GM19240 (cell line): Measurements from ENCODE around the gene PML.

Source experiments
- DNase-seq: peaks from one replicate; pipeline ENCODE4 v3.0.0; 2011; ENCODE audit warnings: low spot score; ENCODE audit not compliant: insufficient read length

PML gene

GRCh38 chr15:74007820-74008371, 13.4 kb downstream of the PML start:
- no peak for DNase-seq

- no peak for DNase-seq
Observed at GRCh38 chr15:74008901-74009300, 14.4 kb downstream of the PML start.

DNA sequence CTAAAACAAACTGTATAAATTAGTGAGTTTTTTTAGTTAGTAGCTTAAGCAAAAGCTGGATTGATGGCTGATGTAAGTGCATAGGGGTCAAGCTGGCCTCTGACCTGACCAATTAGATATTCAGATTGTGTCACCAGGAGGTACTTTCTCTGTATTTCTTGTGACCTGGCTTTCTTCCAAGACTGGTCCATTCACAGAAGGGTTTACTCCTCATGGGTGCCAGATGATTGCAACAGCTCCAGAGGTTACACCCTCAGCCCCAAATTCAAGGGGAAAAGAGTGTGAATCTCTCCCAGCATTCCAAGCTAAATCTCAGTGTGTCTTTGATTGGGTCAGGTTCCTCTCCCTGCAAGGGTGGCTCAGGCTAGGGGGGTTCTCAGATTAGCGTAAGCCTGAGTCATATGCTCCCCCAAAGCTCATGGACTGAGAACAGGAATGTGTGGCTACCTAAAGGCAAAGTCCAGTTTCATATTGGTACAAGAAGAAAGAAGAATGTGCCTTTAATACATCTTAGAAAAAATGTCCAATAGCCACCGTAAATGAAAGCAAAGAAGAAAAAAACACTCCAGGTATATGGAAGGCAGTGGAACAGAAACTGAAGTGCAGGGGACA, 16.5 kb downstream of the PML start:
- DNase-seq = no peak

DNA sequence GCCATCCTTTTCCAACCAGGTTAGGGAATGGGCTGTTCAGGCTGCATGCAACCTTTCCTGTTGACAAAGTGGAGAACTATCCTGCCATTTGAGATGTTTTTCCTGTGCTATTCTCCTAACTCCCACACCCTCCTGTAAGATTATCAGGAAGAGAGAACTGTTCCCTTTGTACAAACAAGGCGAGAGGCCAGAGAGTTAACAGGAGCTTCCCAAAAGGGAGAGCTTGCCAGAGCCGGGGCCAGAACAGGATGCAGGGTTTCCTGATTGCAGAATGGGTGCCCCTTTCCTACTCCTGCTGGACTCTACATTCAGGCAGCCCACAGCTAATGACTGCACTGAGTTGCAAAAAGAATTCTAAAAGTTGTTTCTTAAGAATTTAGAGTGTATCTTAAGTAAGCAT, 17.1 kb downstream of the PML start:
- no peak for DNase-seq

- DNase-seq = no peak
Observed at GRCh38 chr15:74013374-74013894, 18.9 kb downstream of the PML start.

DNA sequence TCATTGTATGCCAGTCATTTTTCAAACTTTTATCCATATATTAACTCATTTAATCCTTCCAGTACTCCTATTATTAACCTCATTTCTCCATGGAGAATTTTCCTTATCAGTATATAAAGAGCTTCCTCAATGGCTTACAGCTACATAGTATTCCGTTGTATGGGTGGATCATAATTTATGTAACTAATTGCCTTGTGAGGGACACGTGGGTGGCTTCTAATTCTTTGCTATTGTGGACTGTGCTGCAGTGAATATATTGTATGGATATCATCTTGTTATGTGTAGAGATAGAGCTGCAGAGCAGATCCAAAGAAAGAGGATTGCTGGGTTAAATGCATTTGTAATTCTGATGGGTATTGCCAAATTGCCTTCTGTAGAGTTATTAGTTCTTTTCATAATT, 25.2 kb downstream of the PML start:
- DNase-seq = no peak

DNA sequence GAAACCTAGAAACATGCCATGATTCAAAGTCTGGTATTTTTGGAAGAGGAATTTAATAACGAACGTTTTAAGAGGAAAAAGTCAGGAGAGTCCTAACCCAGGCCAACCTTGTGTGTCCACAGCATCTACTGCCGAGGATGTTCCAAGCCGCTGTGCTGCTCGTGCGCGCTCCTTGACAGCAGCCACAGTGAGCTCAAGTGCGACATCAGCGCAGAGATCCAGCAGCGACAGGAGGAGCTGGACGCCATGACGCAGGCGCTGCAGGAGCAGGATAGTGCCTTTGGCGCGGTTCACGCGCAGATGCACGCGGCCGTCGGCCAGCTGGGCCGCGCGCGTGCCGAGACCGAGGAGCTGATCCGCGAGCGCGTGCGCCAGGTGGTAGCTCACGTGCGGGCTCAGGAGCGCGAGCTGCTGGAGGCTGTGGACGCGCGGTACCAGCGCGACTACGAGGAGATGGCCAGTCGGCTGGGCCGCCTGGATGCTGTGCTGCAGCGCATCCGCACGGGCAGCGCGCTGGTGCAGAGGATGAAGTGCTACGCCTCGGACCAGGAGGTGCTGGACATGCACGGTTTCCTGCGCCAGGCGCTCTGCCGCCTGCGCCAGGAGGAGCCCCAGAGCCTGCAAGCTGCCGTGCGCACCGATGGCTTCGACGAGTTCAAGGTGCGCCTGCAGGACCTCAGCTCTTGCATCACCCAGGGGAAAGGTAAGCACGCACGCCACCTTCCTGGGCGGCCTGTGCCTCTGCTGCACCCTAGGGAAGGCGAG, 28.4 kb downstream of the PML start:
- no peak for DNase-seq

GRCh38 chr15:74024687-74025086, 30.2 kb downstream of the PML start:
- DNase-seq = no peak

DNA sequence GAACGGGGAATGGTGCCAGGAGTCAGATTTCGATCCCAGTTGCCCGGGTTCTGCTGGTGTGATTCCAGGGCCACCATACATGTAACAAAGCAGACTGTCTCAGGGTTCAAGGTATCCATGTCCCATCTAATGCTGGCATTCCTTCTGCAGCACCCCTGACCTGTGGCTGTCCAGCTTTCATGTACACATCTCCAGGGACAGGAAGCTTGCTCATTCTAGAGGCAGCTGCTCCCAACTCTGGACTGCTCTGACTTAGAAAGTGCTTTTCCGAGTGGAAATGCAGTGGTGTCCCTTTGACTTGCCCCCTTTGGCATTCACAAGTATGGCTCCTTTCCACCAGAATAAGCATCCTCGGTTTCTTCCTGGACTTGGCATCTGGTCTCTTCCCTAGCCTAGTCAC, 30.9 kb downstream of the PML start:
- no peak for DNase-seq

DNA sequence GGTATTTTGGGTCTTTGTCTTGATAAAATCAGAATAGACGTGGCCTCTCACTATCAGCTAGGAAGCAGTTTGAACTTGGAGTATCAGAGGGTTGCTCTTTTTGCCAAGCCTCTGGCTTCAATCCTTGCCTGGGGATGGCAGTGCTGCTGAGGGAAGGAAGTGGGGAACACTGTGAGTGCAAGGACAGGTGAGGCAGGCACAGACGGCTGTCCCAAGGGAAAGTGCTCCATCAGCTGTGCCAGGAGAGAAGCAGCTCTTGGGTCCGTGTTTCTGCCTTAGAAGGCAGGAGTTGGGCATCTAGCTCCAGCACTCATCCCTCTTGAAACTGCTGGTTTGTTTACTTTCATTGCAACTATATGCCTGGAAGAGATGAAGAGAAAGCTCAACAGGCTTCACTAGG, 33.2 kb downstream of the PML start:
- DNase-seq = no peak

- no peak for DNase-seq
Observed at GRCh38 chr15:74028646-74029045, 34.1 kb downstream of the PML start.

DNA sequence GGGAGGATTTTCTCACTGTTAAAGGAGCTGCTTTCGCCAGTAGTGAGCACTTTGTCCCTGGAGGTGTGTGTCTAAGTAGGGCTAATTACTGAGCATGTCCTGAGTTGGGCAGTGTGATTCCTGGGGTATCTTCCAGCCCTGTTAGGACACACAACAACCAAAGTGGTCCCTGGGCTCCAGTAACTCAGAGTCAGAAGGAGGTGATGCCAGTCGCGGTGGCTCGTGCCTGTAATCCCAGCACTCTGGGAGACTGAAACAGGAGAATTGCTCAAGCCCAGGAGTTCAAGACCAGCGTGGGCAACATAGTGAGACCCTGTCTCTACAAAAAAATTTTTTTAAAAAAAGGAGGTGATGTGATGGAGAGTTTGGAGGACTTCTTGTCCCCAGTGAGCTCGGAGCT, 37.5 kb downstream of the PML start:
- DNase-seq = no peak

DNA sequence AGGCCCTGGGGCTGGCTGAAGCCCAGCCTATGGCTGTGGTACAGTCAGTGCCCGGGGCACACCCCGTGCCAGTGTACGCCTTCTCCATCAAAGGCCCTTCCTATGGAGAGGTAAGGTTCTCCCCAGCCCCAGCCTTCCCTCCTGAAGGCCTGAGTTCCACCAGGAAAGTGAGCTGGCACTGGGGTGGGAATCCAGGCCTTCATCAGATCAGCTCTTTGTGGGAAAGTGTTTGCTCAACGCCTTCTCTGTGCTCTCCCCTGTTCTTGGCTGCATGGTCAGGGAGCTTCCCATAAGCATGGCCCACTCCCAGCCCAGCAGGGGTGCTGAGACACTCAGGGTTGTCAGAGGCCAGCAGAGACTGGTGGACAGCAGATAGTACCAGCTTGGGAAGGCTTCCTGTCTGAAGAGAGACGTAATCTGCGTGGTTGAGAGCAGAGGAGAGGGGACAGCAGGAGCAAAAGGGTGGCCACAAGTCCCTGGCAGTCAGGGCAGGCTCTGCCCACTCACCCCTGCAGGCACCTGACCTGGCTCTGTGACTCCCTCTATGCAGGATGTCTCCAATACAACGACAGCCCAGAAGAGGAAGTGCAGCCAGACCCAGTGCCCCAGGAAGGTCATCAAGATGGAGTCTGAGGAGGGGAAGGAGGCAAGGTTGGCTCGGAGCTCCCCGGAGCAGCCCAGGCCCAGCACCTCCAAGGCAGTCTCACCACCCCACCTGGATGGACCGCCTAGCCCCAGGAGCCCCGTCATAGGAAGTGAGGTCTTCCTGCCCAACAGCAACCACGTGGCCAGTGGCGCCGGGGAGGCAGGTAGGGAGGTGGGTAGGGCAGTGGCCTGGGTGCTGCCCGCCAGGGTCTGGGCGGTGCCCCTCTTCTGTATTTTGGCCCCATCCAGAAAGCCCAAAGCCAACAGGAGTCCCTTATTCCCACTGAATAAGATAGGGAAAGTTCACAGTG, 38.4 kb downstream of the PML start:
- no peak for DNase-seq

DNA sequence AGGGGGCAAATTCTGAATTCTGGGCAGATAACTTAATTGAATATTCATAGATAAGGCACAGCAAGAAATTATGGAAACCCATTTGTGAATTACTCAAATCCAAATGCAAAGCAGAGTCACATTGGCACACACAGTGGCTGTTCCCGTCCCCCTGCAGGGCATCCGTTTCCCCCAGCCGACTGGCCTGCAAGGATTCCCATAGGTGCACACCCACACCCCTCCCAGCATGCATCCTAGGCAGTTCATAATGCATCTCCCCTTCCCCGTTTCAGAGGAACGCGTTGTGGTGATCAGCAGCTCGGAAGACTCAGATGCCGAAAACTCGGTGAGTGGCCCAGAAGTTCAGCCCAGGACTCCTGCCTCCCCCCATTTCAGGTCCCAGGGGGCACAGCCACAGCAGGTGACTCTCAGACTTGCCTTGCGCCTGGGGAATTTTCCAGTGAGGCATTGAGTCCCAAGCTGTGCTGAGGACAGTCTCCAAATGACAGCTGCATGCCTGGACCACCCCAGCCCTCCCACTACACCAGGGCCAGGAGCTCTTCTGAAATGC, 39.8 kb downstream of the PML start:
- DNase-seq = no peak

GRCh38 chr15:74035121-74036017, 40.9 kb downstream of the PML start:
- no peak for DNase-seq

DNA sequence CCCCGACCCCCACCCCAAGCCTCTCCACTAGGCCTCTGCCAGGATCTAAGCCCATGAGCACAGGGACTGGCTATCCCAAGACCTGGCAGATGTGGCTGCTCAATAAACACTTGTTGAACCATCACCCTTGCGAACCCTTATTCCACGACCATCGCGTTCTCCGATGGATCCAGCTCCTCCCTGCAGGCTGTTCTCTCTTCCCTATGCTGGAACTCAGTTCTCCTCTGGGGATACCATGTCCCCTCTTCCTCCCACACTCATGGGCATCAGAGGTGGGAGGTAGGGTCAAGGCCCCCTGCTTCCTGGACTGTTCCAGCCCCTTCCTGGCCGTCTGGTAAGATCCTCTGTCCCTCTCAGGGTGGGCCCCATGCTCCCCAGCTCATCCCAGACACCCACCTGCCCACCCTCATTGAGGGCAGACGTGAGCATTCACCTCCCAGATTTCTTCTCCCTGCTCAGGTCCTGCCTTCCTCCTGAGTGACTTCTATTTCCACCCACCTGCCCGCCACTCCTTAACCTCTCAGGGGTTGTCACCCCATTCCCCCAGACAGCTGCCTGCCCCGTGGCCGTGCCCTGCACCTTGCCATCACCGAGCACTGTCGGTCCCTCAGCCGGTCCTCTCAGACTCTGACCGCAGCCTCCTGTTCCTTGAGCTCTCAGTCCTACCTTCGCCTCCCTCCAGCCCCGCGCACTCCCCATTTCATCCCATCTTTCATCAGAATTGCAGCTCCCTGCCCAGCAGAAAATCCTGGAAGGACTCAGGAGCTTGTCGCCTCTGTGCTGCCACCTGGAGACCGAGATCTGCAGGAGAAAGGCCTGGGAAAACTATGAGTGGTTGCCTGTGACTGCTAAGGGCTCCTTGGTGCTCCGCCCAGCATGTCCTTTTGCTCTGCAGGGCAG, 42.0 kb downstream of the PML start:
- no peak for DNase-seq

DNA sequence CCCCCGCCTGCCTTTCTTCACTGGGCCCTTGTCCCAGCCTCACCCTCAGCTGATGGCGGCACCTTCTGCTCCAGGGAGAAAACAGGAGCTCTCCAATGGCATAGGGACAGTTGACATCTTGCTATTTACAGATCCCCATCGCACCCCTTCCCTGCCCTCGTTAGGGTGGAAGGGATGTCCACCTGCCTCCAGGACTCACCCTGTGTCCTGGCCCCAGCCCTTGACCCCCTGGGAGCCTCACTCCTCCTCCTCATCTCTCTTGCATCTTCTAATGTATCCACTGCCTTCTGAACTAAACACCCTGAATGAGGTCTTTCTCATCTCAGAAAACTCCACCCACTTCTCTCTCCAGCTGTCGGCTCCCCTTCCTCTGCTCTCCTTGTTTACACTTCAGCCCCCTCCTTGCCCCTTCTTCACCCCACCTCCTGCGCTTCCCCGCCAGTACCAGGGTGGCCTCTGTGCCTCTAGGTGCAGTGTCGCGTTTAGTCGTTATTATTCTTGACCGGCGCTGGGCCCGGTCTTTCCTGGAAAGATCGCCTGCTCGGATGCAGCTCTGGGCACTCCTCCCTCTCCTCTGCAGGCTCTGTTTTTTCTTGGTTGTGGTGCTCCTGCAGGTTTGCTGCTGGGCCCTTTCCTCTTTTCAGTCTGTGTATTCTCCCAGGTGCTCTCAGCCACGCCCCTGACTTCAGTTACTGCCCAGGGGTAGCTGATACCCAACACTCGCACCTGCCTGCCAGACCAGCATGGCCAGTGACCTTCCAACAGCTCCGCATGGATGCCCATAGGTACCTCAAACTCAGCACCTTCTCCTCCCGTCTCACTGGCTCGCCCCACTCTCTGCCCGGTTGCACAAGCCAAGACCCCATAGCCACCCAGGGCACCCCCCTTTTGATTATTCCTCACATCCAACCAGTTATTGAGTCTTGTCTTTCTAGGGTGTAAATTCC, 42.9 kb downstream of the PML start:
- DNase-seq = no peak
